HG03103 (cell line): ENCODE measurements around the gene CD300LG.
"Not testable (repeated sequence)": the region's sequence is repeated elsewhere in the genome, so short reads cannot be mapped to it uniquely, and the experiment has no call there.

Experiments used
- ATAC-seq: cut with Tn5 transposase; IDR thresholded peaks from one replicate; pipeline ENCODE4 v1.9.1; 2021; ENCODE audit warnings: low read depth; ENCODE audit not compliant: unreplicated experiment

CD300LG gene

GRCh38 chr17:43823350-43824084 lies 23.5 kb upstream of the CD300LG start:
- ATAC-seq: no peak

DNA sequence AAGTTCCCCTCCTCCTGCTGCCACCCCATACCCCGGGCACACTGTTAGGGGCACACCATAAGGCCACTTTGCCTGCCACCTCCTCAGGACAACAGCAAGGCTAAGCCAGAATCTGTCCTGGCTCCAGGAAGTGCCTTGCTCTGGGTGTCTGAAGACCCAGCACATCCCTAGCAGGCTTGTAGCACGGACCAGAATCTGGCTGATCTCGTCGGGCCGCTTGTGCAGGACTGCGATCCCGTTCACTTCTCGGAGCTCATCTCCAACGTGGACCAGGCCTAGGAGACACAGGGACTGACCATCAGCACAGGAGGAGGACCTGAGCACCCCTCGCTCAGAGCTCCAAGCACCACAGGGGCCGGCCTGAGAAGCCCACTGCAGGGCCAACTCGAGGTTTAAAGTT lies 21.4 kb upstream of the CD300LG start:
- ATAC-seq: no peak

- no peak for ATAC-seq
Observed at GRCh38 chr17:43826206-43826605, 20.8 kb upstream of the CD300LG start.

- ATAC-seq: no peak
Observed at GRCh38 chr17:43827596-43827995, 19.4 kb upstream of the CD300LG start.

DNA sequence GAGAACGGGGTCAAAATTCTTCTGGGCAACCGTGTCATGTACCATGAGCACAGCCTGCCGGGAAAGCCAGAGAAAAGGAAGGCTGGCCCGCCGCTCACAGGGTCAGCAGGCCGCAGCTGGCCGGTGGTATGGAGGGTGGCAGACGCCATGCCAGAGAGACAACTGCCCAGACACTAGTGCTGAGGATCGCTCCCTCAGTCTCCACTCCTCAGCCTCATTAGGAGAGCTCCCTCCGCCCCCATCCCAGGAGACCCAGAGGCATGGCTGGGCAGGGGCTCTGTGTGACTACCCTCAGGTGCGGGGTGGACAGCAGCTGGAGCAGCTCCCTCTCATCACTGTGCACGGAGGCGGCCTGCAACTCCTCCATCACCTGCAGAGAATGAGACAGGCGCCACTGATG lies 17.2 kb upstream of the CD300LG start:
- ATAC-seq: no peak

GRCh38 chr17:43830510-43831140 lies 16.4 kb upstream of the CD300LG start:
- no peak for ATAC-seq

GRCh38 chr17:43831633-43832032 lies 15.3 kb upstream of the CD300LG start:
- ATAC-seq: no peak

DNA sequence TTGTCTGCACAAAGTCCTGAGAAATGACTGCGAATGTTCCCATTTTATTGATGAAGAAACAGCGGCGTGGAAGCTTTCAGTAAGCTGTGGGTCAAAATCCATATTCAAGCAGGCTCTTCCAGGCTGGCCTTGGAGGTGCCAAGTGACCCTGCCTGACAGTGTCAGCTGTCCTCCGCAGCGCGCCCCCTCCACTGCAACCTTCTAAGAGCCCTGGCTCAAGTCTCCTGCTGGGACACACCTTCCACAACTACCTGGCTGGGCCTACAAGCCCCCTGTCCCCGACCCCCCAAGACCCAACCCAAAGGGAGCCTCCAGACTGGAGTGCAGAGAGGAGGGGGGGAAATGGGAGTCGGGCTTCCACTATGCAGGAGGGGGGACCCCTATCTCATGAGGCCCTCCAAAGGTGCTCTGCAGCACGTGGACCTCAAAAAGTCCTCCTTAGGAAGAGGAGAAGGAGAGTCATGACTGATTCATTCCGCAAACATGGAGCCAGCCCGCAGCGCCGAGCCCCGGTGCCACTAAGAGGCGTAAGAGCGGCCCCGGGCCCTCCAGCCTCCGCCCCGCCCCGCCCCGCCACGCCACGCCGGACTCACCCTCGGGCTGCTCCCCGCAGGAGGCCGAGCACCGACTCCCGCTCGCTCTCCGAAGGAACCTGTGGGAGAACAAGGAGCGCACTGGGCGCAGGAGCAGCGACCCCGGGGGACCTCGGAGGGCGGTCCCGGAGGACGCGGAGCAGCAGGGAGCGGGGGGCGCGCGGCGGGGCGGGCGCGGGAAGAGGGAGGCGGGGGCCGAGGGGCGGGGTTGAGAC lies 14.6 kb upstream of the CD300LG start:
- no peak for ATAC-seq

DNA sequence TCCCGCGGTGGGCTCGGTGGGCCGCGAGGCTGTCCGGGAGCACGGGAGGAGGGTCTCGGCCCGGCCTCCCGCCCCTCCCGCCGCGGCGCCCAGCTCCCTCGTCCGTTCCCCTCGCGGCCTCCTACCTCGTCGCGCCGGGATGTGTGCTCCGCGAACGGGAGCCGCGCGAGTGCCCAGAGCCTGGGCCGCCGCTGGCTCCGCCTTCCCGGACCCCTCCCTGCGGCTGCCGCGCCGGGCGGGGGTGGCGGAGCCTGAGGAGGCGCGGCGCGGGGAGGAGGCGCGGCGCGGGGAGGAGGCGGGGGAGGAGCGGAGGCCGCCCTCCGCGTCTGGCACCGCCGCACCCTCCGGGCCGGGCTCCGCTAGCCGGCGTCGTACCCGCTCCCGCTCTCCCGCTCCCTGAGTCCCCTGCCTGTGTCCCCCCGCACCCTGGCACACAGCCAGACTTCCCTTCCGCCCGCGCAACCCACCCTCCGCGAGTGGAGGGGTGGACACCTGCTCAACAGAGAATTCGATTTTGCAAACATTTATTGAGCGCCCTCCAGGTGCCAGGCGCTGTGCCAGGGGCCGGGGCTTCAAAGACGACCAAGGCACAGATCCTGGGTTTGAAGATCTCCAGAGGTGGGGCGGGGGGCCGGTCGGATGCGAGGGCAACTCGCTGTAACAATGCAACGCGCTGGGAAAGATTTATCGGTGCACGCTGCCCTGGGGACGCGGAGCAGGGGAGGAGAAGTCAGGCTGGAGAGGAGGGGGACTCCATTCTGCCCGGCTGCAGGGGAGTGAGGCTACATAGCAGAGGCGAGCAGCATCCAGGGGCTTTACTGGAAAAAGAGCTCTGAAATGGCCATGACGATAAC lies 13.8 kb upstream of the CD300LG start, which contains the start of gene MPP3:
Gene MPP3, minus strand, starts transcription at position 171 of the 854 bp plus-strand sequence. CDS start 1,240 bp downstream, outside the sequence.
- no peak for ATAC-seq

- no peak for ATAC-seq
Observed at GRCh38 chr17:43834106-43834505, 12.9 kb upstream of the CD300LG start.

DNA sequence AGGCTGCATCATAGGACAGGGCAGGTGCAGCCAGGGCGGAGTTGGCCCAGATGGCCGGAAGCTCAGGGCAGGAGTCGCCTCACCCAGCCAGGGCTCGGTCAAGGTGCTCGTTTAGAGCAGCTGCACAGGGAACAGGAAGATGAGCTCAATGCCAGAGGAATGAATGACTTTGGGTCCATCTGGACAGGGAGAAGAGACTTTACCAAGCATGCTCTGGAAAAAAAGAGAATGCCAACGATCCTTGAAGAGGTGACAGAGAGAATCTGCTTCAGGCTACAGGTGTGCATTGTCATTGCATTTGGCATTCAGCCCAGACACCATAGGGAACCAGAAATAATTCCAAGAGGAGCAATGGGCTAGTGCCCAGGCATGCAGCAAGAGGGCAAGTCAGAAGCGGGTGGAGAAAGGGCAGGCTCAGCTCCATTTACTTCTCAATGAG lies 7.3 kb upstream of the CD300LG start:
- ATAC-seq: no peak

DNA sequence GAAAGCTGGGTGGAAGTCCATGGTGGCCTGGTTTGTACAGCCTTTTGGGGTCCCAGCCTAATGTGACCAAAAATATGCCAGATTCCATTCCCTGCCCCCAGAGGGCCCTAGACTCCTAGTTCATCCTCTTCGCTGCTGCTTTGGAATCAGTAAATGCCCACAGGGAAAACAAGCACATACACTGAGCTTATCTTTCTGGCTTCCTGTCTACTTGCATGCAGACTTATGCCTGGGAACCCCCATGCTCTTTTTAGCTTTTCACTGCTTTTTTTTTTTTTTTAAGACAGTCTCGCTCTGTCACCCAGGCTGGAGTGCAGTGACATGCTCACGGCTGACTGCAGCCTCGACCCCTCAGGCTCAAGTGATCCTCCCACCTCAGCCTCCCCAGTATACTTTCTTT lies 6.2 kb upstream of the CD300LG start:
- ATAC-seq: no peak

GRCh38 chr17:43841282-43841681 lies 5.7 kb upstream of the CD300LG start:
- no peak for ATAC-seq

- ATAC-seq: not testable (repeated sequence)
Observed at GRCh38 chr17:43842091-43842974, 4.6 kb upstream of the CD300LG start.

- no peak for ATAC-seq
Observed at GRCh38 chr17:43842975-43843325, 4.0 kb upstream of the CD300LG start.

GRCh38 chr17:43844241-43844640 lies 2.7 kb upstream of the CD300LG start:
- ATAC-seq: no peak

DNA sequence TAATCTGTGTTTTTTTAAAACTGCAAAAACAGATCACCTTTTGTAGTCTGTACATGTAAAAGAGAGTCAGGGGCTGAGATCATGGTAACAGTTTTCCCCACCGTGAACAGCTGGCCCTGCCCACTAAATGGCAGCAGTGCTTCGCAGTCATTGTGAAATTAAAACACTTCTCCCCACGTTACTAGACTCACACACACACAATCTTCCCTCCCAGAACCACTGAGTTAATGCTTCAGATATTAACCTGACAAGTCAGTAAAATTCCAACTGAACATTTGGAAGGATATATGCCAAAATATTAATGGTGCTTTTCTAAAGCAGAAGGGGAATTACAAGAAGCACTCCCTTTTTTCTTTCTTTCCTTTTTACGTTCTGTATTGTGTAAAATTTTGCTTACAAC lies 1.2 kb upstream of the CD300LG start:
- no peak for ATAC-seq

GRCh38 chr17:43846221-43846712 lies 709 bp upstream of the CD300LG start:
- ATAC-seq: no peak

DNA sequence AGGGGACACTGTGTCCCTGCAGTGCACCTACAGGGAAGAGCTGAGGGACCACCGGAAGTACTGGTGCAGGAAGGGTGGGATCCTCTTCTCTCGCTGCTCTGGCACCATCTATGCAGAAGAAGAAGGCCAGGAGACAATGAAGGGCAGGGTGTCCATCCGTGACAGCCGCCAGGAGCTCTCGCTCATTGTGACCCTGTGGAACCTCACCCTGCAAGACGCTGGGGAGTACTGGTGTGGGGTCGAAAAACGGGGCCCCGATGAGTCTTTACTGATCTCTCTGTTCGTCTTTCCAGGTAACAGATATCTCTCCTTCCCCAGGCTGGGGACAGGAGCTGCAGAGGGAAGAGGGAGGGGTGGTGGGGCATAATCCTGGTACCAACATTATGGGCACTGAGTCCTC lies 1.6 kb downstream of the CD300LG start:
- no peak for ATAC-seq
